WTC11 (cell line): ENCODE data around the gene MPP2. TPM values are rescaled to one million over a fixed set of nuclear protein-coding genes. Genes with fewer than 3 reads are reported as not detected.
A peak's percentile ranks its signal among the peaks of the same experiment; 100 is the strongest.

Experiments used
- ATAC-seq: fragments of 200-7000 bp; cut with Tn5 transposase; 2 replicates; pipeline ENCODE4 v1.10.0; 2021; ENCODE audit warnings: mild to moderate bottlenecking, moderate library complexity
- CTCF ChIA-PET: fragments of 300-600 bp; sonication (Branson Sonifier 250); formaldehyde crosslinking; loops from one replicate; lab custom pipeline; 2021; ENCODE audit warnings: antibody characterized with exemption; lab: Charles Lee
- POLR2A ChIA-PET: fragments of 350-600 bp; sonication (Branson Sonifier 250); formaldehyde crosslinking; loops from one replicate; lab custom pipeline; 2021; ENCODE audit warnings: antibody characterized with exemption; lab: Charles Lee
- DNase-seq: peaks from one replicate; pipeline ENCODE4 v3.0.0; 2021; ENCODE audit warnings: low spot score
- H3K27ac Mint-ChIP-seq: 2 replicates; pipeline ENCODE4 v1.8.0; 2021; ENCODE audit warnings: mixed read lengths
- H3K27me3 Mint-ChIP-seq: 2 replicates; pipeline ENCODE4 v1.8.0; 2021; ENCODE audit warnings: low read depth, mild to moderate bottlenecking, moderate library complexity, mixed read lengths
- H3K36me3 Mint-ChIP-seq: 2 replicates; pipeline ENCODE4 v1.8.0; 2021; ENCODE audit warnings: mixed read lengths
- H3K4me1 Mint-ChIP-seq: 2 replicates; pipeline ENCODE4 v1.8.0; 2022; ENCODE audit warnings: mixed read lengths
- H3K4me3 Mint-ChIP-seq: 2 replicates; pipeline ENCODE4 v1.8.0; 2021; ENCODE audit warnings: mild to moderate bottlenecking, moderate library complexity, mixed read lengths
- H3K9me3 Mint-ChIP-seq: 2 replicates; pipeline ENCODE4 v1.8.0; 2021; ENCODE audit warnings: mixed read lengths
- CREM ChIP-seq: sonication (generic); formaldehyde crosslinking; IDR thresholded peaks from 2 replicates; pipeline ENCODE4 v1.8.1; 2022; ENCODE audit warnings: mild to moderate bottlenecking, missing genetic modification reagents, moderate library complexity
- E2F4 ChIP-seq: sonication (generic); formaldehyde crosslinking; IDR thresholded peaks from 2 replicates; pipeline ENCODE4 v1.8.1; 2022; ENCODE audit warnings: low read depth, mild to moderate bottlenecking, moderate library complexity, missing genetic modification reagents, borderline replicate concordance
- E2F5 ChIP-seq: sonication (generic); formaldehyde crosslinking; IDR thresholded peaks from 2 replicates; pipeline ENCODE4 v1.8.1; 2022; ENCODE audit warnings: mild to moderate bottlenecking, moderate library complexity, missing genetic modification reagents
- ERG ChIP-seq: fragments of 250-450 bp; sonication (Bioruptor Pico); IDR thresholded peaks from 2 replicates; pipeline ENCODE4 v1.8.0; 2021; ENCODE audit warnings: mild to moderate bottlenecking
- GRHL2 ChIP-seq: fragments of 250-450 bp; sonication (Bioruptor Pico); IDR thresholded peaks from 2 replicates; pipeline ENCODE4 v1.8.0; 2022; ENCODE audit warnings: mild to moderate bottlenecking, moderate library complexity; ENCODE audit not compliant: insufficient replicate concordance, severe bottlenecking
- GTF2I ChIP-seq: fragments of 250-450 bp; sonication (Bioruptor Pico); conservative IDR thresholded peaks from 2 replicates; pipeline ENCODE4 v1.4.0; 2021; ENCODE audit warnings: mild to moderate bottlenecking
- HMGXB4 ChIP-seq: sonication (generic); formaldehyde crosslinking; IDR thresholded peaks from 2 replicates; pipeline ENCODE4 v1.8.1; 2023; ENCODE audit warnings: mild to moderate bottlenecking, moderate library complexity, missing genetic modification reagents
- IRF1 ChIP-seq: sonication (generic); formaldehyde crosslinking; IDR thresholded peaks from 2 replicates; pipeline ENCODE4 v1.8.0; 2023; ENCODE audit warnings: missing genetic modification reagents
- JAZF1 ChIP-seq: fragments of 250-450 bp; sonication (Bioruptor Pico); IDR thresholded peaks from 2 replicates; pipeline ENCODE4 v1.9.0; 2021; ENCODE audit warnings: moderate library complexity, mild to moderate bottlenecking, inconsistent platforms
- NFATC4 ChIP-seq: fragments of 250-450 bp; sonication (Bioruptor Pico); IDR thresholded peaks from 2 replicates; pipeline ENCODE4 v1.9.0; 2021; ENCODE audit warnings: mild to moderate bottlenecking
- SP1 ChIP-seq: sonication (generic); formaldehyde crosslinking; conservative IDR thresholded peaks from 2 replicates; pipeline ENCODE4 v1.8.1; 2022; ENCODE audit warnings: missing genetic modification reagents
- TEAD1 ChIP-seq: sonication (generic); formaldehyde crosslinking; IDR thresholded peaks from 2 replicates; pipeline ENCODE4 v1.8.0; 2022; ENCODE audit warnings: mild to moderate bottlenecking, missing genetic modification reagents
- ZMAT4 ChIP-seq: fragments of 250-450 bp; sonication (Bioruptor Pico); IDR thresholded peaks from 2 replicates; pipeline ENCODE4 v1.9.0; 2021; ENCODE audit warnings: mild to moderate bottlenecking
- ZNF138 ChIP-seq: sonication (generic); formaldehyde crosslinking; conservative IDR thresholded peaks from 2 replicates; pipeline ENCODE4 v1.8.1; 2022; ENCODE audit warnings: mild to moderate bottlenecking, moderate library complexity, missing genetic modification reagents
- ZNF232 ChIP-seq: sonication (generic); formaldehyde crosslinking; IDR thresholded peaks from 2 replicates; pipeline ENCODE4 v1.8.0; 2022; ENCODE audit warnings: mild to moderate bottlenecking, missing genetic modification reagents
- ZNF263 ChIP-seq: sonication (generic); formaldehyde crosslinking; IDR thresholded peaks from 2 replicates; pipeline ENCODE4 v1.8.1; 2022; ENCODE audit warnings: low read depth, mild to moderate bottlenecking, moderate library complexity, missing genetic modification reagents
- ZNF317 ChIP-seq: sonication (generic); formaldehyde crosslinking; IDR thresholded peaks from 2 replicates; pipeline ENCODE4 v1.8.1; 2023; ENCODE audit warnings: low read depth, mild to moderate bottlenecking, moderate library complexity, missing genetic modification reagents, borderline replicate concordance
- ZNF671 ChIP-seq: fragments of 250-450 bp; sonication (Bioruptor Pico); IDR thresholded peaks from 2 replicates; pipeline ENCODE4 v1.8.0; 2021; ENCODE audit warnings: mild to moderate bottlenecking
- total RNA-seq: library from RNA; stranded (reverse); gene quantifications from 3 replicates; pipeline ENCODE4 v1.2.3, GENCODE V29; 2021

Gene MPP2
- total RNA-seq, 1 experiment from 2014 or later = 29.3 TPM

GRCh38 chr17:43834106-43834505 is 73.2 kb downstream of the MPP2 start:
- CTCF ChIA-PET = interaction anchor here (7.8 kb wide), 1 partner anchor 12 kb away, joined by 45 read pairs; the partner anchor contains the start of gene CD300LG
- TF ChIP-seq ZNF317 (CRISPR knock-in tag) (no peak), ZNF138 (CRISPR knock-in tag) (no peak), ERG (CRISPR knock-in tag) (no peak)
- TF ChIP-seq, all 79 proteins: peak for 0
- peaks cover 26% of the 10 kb centered on the region for H3K4me1 Mint-ChIP-seq
- POLR2A ChIA-PET = no interaction called here
- peaks cover 10% of the 10 kb centered on the region for H3K9me3 Mint-ChIP-seq
- peaks cover 36% of the 10 kb centered on the region for H3K27me3 Mint-ChIP-seq
- peak overlapping the region; percentile 86 for H3K4me3 Mint-ChIP-seq
- no peak for ATAC-seq
- H3K36me3 Mint-ChIP-seq = peaks cover 13% of the 10 kb centered on the region
- no peak overlapping the region for H3K27ac Mint-ChIP-seq
- DNase-seq = no peak

- POLR2A ChIA-PET = no interaction called here
- Mint-ChIP-seq H3K4me1 (peaks cover 26% of the 10 kb centered on the region), H3K27ac (no peak within 1 kb of the TSS; the same call in 1 of the 2 replicates), H3K36me3 (peaks cover 17% of the 10 kb centered on the region), H3K4me3 (peak within 1 kb of the TSS; percentile 86), H3K9me3 (peaks cover 10% of the 10 kb centered on the region), H3K27me3 (peaks cover 36% of the 10 kb centered on the region)
- ATAC-seq = peak; percentile 82
- TF ChIP-seq ZNF232 (CRISPR knock-in tag) (peak; percentile 42; the same call in 1 of the 2 replicates), GRHL2 (CRISPR knock-in tag) (no peak), E2F5 (CRISPR knock-in tag) (peak; percentile 61; the same call in 1 of the 2 replicates), HMGXB4 (peak; percentile 32; the same call in 1 of the 2 replicates), TEAD1 (CRISPR knock-in tag) (0 out of 2 replicates have a peak, but pooled peaks have one; percentile 42), ZMAT4 (CRISPR knock-in tag) (no peak), JAZF1 (CRISPR knock-in tag) (no peak), GTF2I (CRISPR knock-in tag) (no peak), SP1 (CRISPR knock-in tag) (peak; percentile 68), ZNF671 (CRISPR knock-in tag) (no peak), NFATC4 (no peak), E2F4 (peak; percentile 42; the same call in 1 of the 2 replicates), CREM (CRISPR knock-in tag) (0 out of 2 replicates have a peak, but pooled peaks have one; percentile 19), IRF1 (CRISPR knock-in tag) (no peak), ZNF263 (peak; percentile 77)
- peak; percentile 53 for DNase-seq
- CTCF ChIA-PET = interaction anchor here (7.8 kb wide), 1 partner anchor 13 kb away, joined by 45 read pairs; the partner anchor contains the start of gene CD300LG
These were observed 74.1 kb downstream of the MPP2 start, which contains the start of gene MPP3 for GRCh38 chr17:43832976-43833829. TSS of gene MPP3 (minus strand) at chr17:43833146. CDS start at chr17:43831906, 1,240 bp downstream.
